ENCODE measurements around the gene GSDME.
"Not testable (repeated sequence)": the region's sequence is repeated elsewhere in the genome, so short reads cannot be mapped to it uniquely, and the experiment has no call there.

Gene GSDME

GRCh38 chr7:24757353-24758275 lies at the start of gene GSDME:
TSS of gene GSDME (minus strand) at chr7:24757464. CDS start at chr7:24749774, 7,690 bp downstream.
- DNase-seq, result peak; percentile 13

- no peak for DNase-seq
Measured at GRCh38 chr7:24802300-24802699, 45.0 kb upstream of the GSDME start.

- DNase-seq, result no peak
Measured at GRCh38 chr7:24801883-24802282, 44.6 kb upstream of the GSDME start.

- no peak for DNase-seq
Measured at GRCh38 chr7:24800667-24801066, 43.4 kb upstream of the GSDME start.

GRCh38 chr7:24800073-24800472 lies 42.8 kb upstream of the GSDME start:
- DNase-seq, result no peak

GRCh38 chr7:24799506-24799905 lies 42.2 kb upstream of the GSDME start:
- DNase-seq, result no peak

GRCh38 chr7:24798261-24798660 lies 41.0 kb upstream of the GSDME start:
- DNase-seq, result no peak

- DNase-seq, result no peak
Measured at GRCh38 chr7:24797270-24797669, 40.0 kb upstream of the GSDME start.

GRCh38 chr7:24795407-24795767 lies 38.1 kb upstream of the GSDME start:
- DNase-seq, result no peak

- DNase-seq, result not testable (repeated sequence)
Measured at GRCh38 chr7:24794751-24795406, 37.6 kb upstream of the GSDME start.

GRCh38 chr7:24793982-24794648 lies 36.9 kb upstream of the GSDME start:
- no peak for DNase-seq

GRCh38 chr7:24788961-24789576 lies 31.8 kb upstream of the GSDME start:
- DNase-seq, result no peak

GRCh38 chr7:24788075-24788474 lies 30.8 kb upstream of the GSDME start:
- no peak for DNase-seq

- no peak for DNase-seq
Measured at GRCh38 chr7:24786941-24787340, 29.7 kb upstream of the GSDME start.

GRCh38 chr7:24786306-24786705 lies 29.0 kb upstream of the GSDME start:
- no peak for DNase-seq

GRCh38 chr7:24784277-24784676 lies 27.0 kb upstream of the GSDME start:
- no peak for DNase-seq

GRCh38 chr7:24783698-24784097 lies 26.4 kb upstream of the GSDME start:
- no peak for DNase-seq

GRCh38 chr7:24781106-24781505 lies 23.8 kb upstream of the GSDME start:
- no peak for DNase-seq

GRCh38 chr7:24779283-24779655 lies 22.0 kb upstream of the GSDME start:
- DNase-seq, result no peak

- DNase-seq, result no peak
Measured at GRCh38 chr7:24778543-24779282, 21.4 kb upstream of the GSDME start.

GRCh38 chr7:24777806-24778205 lies 20.5 kb upstream of the GSDME start:
- DNase-seq, result no peak

- DNase-seq, result no peak
Measured at GRCh38 chr7:24773646-24774045, 16.4 kb upstream of the GSDME start.

- no peak for DNase-seq
Measured at GRCh38 chr7:24769851-24770250, 12.6 kb upstream of the GSDME start.

All from NCI-H2171 (cell line).